ENCODE measurements around the gene ADGRB3.

DNA sequence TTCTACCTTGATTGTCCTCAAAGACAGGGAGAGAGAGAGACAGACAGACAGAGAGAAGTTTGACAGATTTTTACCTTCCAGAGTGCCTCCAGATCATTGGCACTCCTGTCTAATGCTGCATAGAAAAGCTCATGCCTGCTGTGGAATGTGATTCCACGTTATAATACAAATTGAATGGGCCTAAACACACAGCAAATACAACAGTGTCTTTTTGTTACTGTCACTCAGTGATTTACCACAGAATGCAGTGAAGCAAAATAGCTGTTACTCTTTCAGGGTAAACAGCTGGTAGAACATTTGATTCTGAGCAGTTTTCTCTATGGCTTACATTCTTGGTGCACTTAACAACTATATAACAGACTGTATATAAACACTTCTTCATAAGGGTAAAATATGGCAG lies 603.0 kb downstream of the ADGRB3 start:
- TF ChIP-seq GATA2 (IDR thresholded peaks at IDR 0.05; ENCODE audit: low read depth, low read length) (no peak), GATA3 (IDR thresholded peaks at IDR 0.05; ENCODE audit: low read depth, low read length) (no peak)

Data from SH-SY5Y (cell line).